GM23338 (cell line): ENCODE measurements around the gene MEGF10. TPM values are rescaled to one million over a fixed set of nuclear protein-coding genes. Genes with fewer than 3 reads are reported as not detected.

Experiments used
- ATAC-seq: fragments of 200-7000 bp; cut with Tn5 transposase; 3 replicates; pipeline ENCODE4 v1.9.1; 2020
- DNase-seq: peaks from one replicate; pipeline ENCODE4 v3.0.0-alpha.2; 2015; ENCODE audit warnings: low spot score
- H2AFZ ChIP-seq: fragments of 200-600 bp; sonication (generic); 2 replicates; pipeline ENCODE4 v1.8.0; 2016; ENCODE audit warnings: antibody characterized with exemption, mild to moderate bottlenecking, moderate library complexity
- H3F3A ChIP-seq: fragments of 200-600 bp; sonication (generic); replicated peaks from 2 replicates; pipeline ENCODE4 v1.8.0; 2017; ENCODE audit warnings: antibody characterized with exemption, mixed run types, low read depth
- H3K27ac ChIP-seq: fragments of 200-600 bp; sonication (generic); 2 replicates; pipeline ENCODE4 v1.6.1; 2016; ENCODE audit warnings: low read depth
- H3K27me3 ChIP-seq: fragments of 200-600 bp; sonication (generic); 2 replicates; pipeline ENCODE4 v1.8.0; 2016; ENCODE audit warnings: mild to moderate bottlenecking, mixed run types, moderate library complexity; ENCODE audit not compliant: insufficient read depth
- H3K36me3 ChIP-seq: fragments of 200-600 bp; sonication (generic); 2 replicates; pipeline ENCODE4 v1.8.0; 2016; ENCODE audit warnings: mild to moderate bottlenecking; ENCODE audit not compliant: insufficient read depth
- H3K4me1 ChIP-seq: fragments of 200-600 bp; sonication (generic); 2 replicates; pipeline ENCODE4 v1.8.0; 2016; ENCODE audit warnings: mild to moderate bottlenecking, moderate library complexity; ENCODE audit not compliant: insufficient read depth
- H3K4me2 ChIP-seq: fragments of 200-600 bp; sonication (generic); 2 replicates; pipeline ENCODE4 v1.7.1; 2017; ENCODE audit warnings: mixed run types
- H3K4me3 ChIP-seq: fragments of 200-600 bp; sonication (generic); 2 replicates; pipeline ENCODE4 v1.6.1; 2016; ENCODE audit warnings: mixed run types
- H3K79me2 ChIP-seq: fragments of 200-600 bp; sonication (generic); replicated peaks from 2 replicates; pipeline ENCODE4 v1.8.0; 2017; ENCODE audit warnings: mild to moderate bottlenecking; ENCODE audit not compliant: insufficient read depth
- H3K9me2 ChIP-seq: fragments of 200-600 bp; sonication (generic); 2 replicates; pipeline ENCODE4 v1.8.0; 2017; ENCODE audit not compliant: insufficient read depth
- H4K20me1 ChIP-seq: fragments of 200-600 bp; sonication (generic); replicated peaks from 2 replicates; pipeline ENCODE4 v1.8.0; 2017; ENCODE audit warnings: mild to moderate bottlenecking; ENCODE audit not compliant: insufficient read depth
- H3K27ac Mint-ChIP-seq: 2 replicates; pipeline ENCODE4 v1.8.0; 2020; ENCODE audit warnings: inconsistent platforms, mild to moderate bottlenecking, moderate library complexity, mixed read lengths
- H3K27me3 Mint-ChIP-seq: 3 replicates; pipeline ENCODE4 v1.8.0; 2022; ENCODE audit warnings: low read depth, mild to moderate bottlenecking, moderate library complexity, mixed read lengths, inconsistent platforms; ENCODE audit not compliant: insufficient read depth, poor library complexity
- H3K36me3 Mint-ChIP-seq: 3 replicates; pipeline ENCODE4 v1.8.0; 2021; ENCODE audit warnings: low read depth, mild to moderate bottlenecking, inconsistent platforms, moderate library complexity, mixed read lengths
- H3K4me1 Mint-ChIP-seq: 3 replicates; pipeline ENCODE4 v1.8.0; 2020; ENCODE audit warnings: mild to moderate bottlenecking, inconsistent platforms, mixed read lengths
- H3K4me3 Mint-ChIP-seq: 3 replicates; pipeline ENCODE4 v1.8.0; 2021; ENCODE audit warnings: moderate library complexity, mild to moderate bottlenecking, inconsistent platforms, mixed read lengths
- H3K9me3 Mint-ChIP-seq: 3 replicates; pipeline ENCODE4 v1.8.0; 2020; ENCODE audit warnings: moderate library complexity, mild to moderate bottlenecking, inconsistent platforms, mixed read lengths
- CREB1 ChIP-seq: fragments of 250-450 bp; sonication (Bioruptor Pico); IDR thresholded peaks from 2 replicates; pipeline ENCODE4 v1.5.0; 2020; ENCODE audit warnings: low read depth, mild to moderate bottlenecking, moderate library complexity
- CTCF ChIP-seq, 2 experiments: fragments of 200-600 bp in 1 of 2; sonication (generic) in 1 of 2; conservative IDR thresholded peaks; 2 replicates each; pipeline versions ENCODE4 v1.5.1 to v1.6.1; 2016 to 2017; ENCODE audit warnings: antibody characterized with exemption in 2 of 2, low read depth in 2 of 2, mild to moderate bottlenecking in 2 of 2, moderate library complexity in 1 of 2
- ETS1 ChIP-seq: IDR thresholded peaks from 2 replicates; pipeline ENCODE4 v1.6.1; 2016; ENCODE audit warnings: antibody characterized with exemption
- EZH2 ChIP-seq: fragments of 200-600 bp; sonication (generic); IDR thresholded peaks from one replicate; pipeline ENCODE4 v1.8.0; 2017; ENCODE audit warnings: antibody characterized with exemption, mild to moderate bottlenecking, low read depth; ENCODE audit not compliant: unreplicated experiment
- EZH2phosphoT487 ChIP-seq: fragments of 200-600 bp; sonication (generic); IDR thresholded peaks from one replicate; pipeline ENCODE4 v1.8.1; 2018; ENCODE audit warnings: antibody characterized with exemption; ENCODE audit not compliant: unreplicated experiment
- JUNB ChIP-seq: IDR thresholded peaks from one replicate; pipeline ENCODE4 v1.6.1; 2016; ENCODE audit warnings: antibody characterized with exemption; ENCODE audit not compliant: unreplicated experiment
- NANOG ChIP-seq: IDR thresholded peaks from 2 replicates; pipeline ENCODE4 v1.6.1; 2016; ENCODE audit warnings: antibody characterized with exemption, borderline replicate concordance
- POLR2AphosphoS5 ChIP-seq: IDR thresholded peaks from 2 replicates; pipeline ENCODE4 v1.6.1; 2016; ENCODE audit warnings: antibody characterized with exemption, low read depth
- REST ChIP-seq: IDR thresholded peaks from one replicate; pipeline ENCODE4 v1.6.1; 2018; ENCODE audit warnings: antibody characterized with exemption; ENCODE audit not compliant: unreplicated experiment
- STAT1 ChIP-seq: IDR thresholded peaks from one replicate; pipeline ENCODE4 v1.6.1; 2016; ENCODE audit warnings: antibody characterized with exemption; ENCODE audit not compliant: unreplicated experiment
- ZNF114 ChIP-seq: fragments of 250-450 bp; sonication (Bioruptor Pico); IDR thresholded peaks from 2 replicates; pipeline ENCODE4 v1.5.0; 2020; ENCODE audit warnings: mild to moderate bottlenecking, moderate library complexity
- ZNF331 ChIP-seq: fragments of 250-450 bp; sonication (Bioruptor Pico); IDR thresholded peaks from 2 replicates; pipeline ENCODE4 v1.5.0; 2020; ENCODE audit warnings: low read depth, mild to moderate bottlenecking, moderate library complexity
- ZNF462 ChIP-seq: fragments of 250-450 bp; sonication (Bioruptor Pico); IDR thresholded peaks from 2 replicates; pipeline ENCODE4 v1.5.0; 2020; ENCODE audit warnings: mild to moderate bottlenecking, moderate library complexity
- polyA plus RNA-seq: library from polyadenylated mRNA; unstranded; fragments of >200 nt; fragmentation: Nextera tagmentation; extraction: Ambion mirVana; gene quantifications from 2 replicates; pipeline ENCODE4 v1.2.1, GENCODE V29; 2016
- total RNA-seq: library from RNA; depleted of rRNA; stranded (reverse); fragments of >200 nt; shearing (Covaris generic); gene quantifications from 2 replicates; pipeline ENCODE4 v1.2.3, GENCODE V29; 2014

The MEGF10 gene
- total and polyA plus RNA-seq, 2 experiments from 2014 or later: 4.5 to 28.3 TPM

- Mint-ChIP-seq H3K27me3 (no peaks in the 10 kb centered on the region), H3K4me1 (peaks cover 61% of the 10 kb centered on the region), H3K27ac (no peak overlapping the region), H3K36me3 (peaks cover 25% of the 10 kb centered on the region; the same call in 2 of the 3 replicates), H3K9me3 (peaks cover 8% of the 10 kb centered on the region; the same call in 2 of the 3 replicates), H3K4me3 (no peak overlapping the region)
- Histone ChIP-seq H3K4me1 (peaks cover 37% of the 10 kb centered on the region), H3K9me2 (no peaks in the 10 kb centered on the region), H4K20me1 (no peaks in the 10 kb centered on the region), H2AFZ (no peak overlapping the region), H3F3A (no peaks in the 10 kb centered on the region), H3K79me2 (peaks cover 45% of the 10 kb centered on the region), H3K4me2 (0 out of 2 replicates have a peak overlapping the region, but pooled peaks have one; percentile 27), H3K27me3 (no peaks in the 10 kb centered on the region), H3K4me3 (no peak overlapping the region), H3K27ac (0 out of 2 replicates have a peak overlapping the region, but pooled peaks have one; percentile 34), H3K36me3 (no peaks in the 10 kb centered on the region)
- TF ChIP-seq EZH2 (no peak), POLR2AphosphoS5 (no peak), ZNF114 (no peak), JUNB (no peak), REST (no peak), STAT1 (no peak), CREB1 (no peak), ETS1 (no peak), NANOG (no peak), ZNF462 (CRISPR knock-in tag) (no peak), CTCF (conservative IDR thresholded peaks at IDR 0.05; ENCODE audit: low read depth in 2 of 2) (no peak), ZNF331 (CRISPR knock-in tag) (no peak), EZH2phosphoT487 (no peak)
- DNase-seq (no peak), ATAC-seq (no peak)
These were observed 21.4 kb downstream of the MEGF10 start for GRCh38 chr5:127311781-127312525.
